ENCODE data around the gene SLC22A4.

SLC22A4 gene

GRCh38 chr5:132293992-132294727, at the start of gene SLC22A4:
SLC22A4 (plus strand) TSS chr5:132294394; CDS start chr5:132294617, 223 bp downstream.
- DNase-seq (ENCODE audit: low read depth in 1 of 2, low spot score in 1 of 2) = peak in 1 of 2 donors; percentile 51

GRCh38 chr5:132245593-132245992, 48.6 kb upstream of the SLC22A4 start:
- DNase-seq (ENCODE audit: low read depth in 1 of 2, low spot score in 1 of 2) = no peak

- no peak for DNase-seq (ENCODE audit: low read depth in 1 of 2, low spot score in 1 of 2)
Observed at GRCh38 chr5:132246806-132247205, 47.4 kb upstream of the SLC22A4 start.

- DNase-seq (ENCODE audit: low read depth in 1 of 2, low spot score in 1 of 2) = no peak
Observed at GRCh38 chr5:132250547-132250946, 43.6 kb upstream of the SLC22A4 start.

GRCh38 chr5:132251220-132251725, 42.9 kb upstream of the SLC22A4 start:
- DNase-seq (ENCODE audit: low read depth in 1 of 2, low spot score in 1 of 2) = no peak

- no peak for DNase-seq (ENCODE audit: low read depth in 1 of 2, low spot score in 1 of 2)
Observed at GRCh38 chr5:132253008-132253441, 41.2 kb upstream of the SLC22A4 start.

- no peak for DNase-seq (ENCODE audit: low read depth in 1 of 2, low spot score in 1 of 2)
Observed at GRCh38 chr5:132253452-132254320, 40.5 kb upstream of the SLC22A4 start.

GRCh38 chr5:132254321-132254977, 39.7 kb upstream of the SLC22A4 start:
- DNase-seq (ENCODE audit: low read depth in 1 of 2, low spot score in 1 of 2) = no peak

- no peak for DNase-seq (ENCODE audit: low read depth in 1 of 2, low spot score in 1 of 2)
Observed at GRCh38 chr5:132256086-132256782, 38.0 kb upstream of the SLC22A4 start.

- DNase-seq (ENCODE audit: low read depth in 1 of 2, low spot score in 1 of 2) = no peak
Observed at GRCh38 chr5:132256783-132257130, 37.4 kb upstream of the SLC22A4 start.

- no peak for DNase-seq (ENCODE audit: low read depth in 1 of 2, low spot score in 1 of 2)
Observed at GRCh38 chr5:132257131-132258101, 36.8 kb upstream of the SLC22A4 start, which contains the start of gene PDLIM4. PDLIM4 (plus strand) TSS chr5:132257696; CDS start chr5:132257735, 39 bp downstream.

GRCh38 chr5:132258102-132259068, 35.8 kb upstream of the SLC22A4 start:
- no peak for DNase-seq (ENCODE audit: low read depth in 1 of 2, low spot score in 1 of 2)

GRCh38 chr5:132259069-132259851, 34.9 kb upstream of the SLC22A4 start:
- DNase-seq (ENCODE audit: low read depth in 1 of 2, low spot score in 1 of 2) = no peak

GRCh38 chr5:132260051-132260450, 34.1 kb upstream of the SLC22A4 start:
- DNase-seq (ENCODE audit: low read depth in 1 of 2, low spot score in 1 of 2) = no peak

- no peak for DNase-seq (ENCODE audit: low read depth in 1 of 2, low spot score in 1 of 2)
Observed at GRCh38 chr5:132260714-132261551, 33.3 kb upstream of the SLC22A4 start.

GRCh38 chr5:132261881-132262845, 32.0 kb upstream of the SLC22A4 start:
- DNase-seq (ENCODE audit: low read depth in 1 of 2, low spot score in 1 of 2) = no peak

All from activated T-helper 1 cell treated with anti-CD3 and anti-CD28 coated beads, Interleukin-2, amount 50 U/mL, for 16 hours (primary cell).